ENCODE results near the gene MYO15A.

The MYO15A gene

DNA sequence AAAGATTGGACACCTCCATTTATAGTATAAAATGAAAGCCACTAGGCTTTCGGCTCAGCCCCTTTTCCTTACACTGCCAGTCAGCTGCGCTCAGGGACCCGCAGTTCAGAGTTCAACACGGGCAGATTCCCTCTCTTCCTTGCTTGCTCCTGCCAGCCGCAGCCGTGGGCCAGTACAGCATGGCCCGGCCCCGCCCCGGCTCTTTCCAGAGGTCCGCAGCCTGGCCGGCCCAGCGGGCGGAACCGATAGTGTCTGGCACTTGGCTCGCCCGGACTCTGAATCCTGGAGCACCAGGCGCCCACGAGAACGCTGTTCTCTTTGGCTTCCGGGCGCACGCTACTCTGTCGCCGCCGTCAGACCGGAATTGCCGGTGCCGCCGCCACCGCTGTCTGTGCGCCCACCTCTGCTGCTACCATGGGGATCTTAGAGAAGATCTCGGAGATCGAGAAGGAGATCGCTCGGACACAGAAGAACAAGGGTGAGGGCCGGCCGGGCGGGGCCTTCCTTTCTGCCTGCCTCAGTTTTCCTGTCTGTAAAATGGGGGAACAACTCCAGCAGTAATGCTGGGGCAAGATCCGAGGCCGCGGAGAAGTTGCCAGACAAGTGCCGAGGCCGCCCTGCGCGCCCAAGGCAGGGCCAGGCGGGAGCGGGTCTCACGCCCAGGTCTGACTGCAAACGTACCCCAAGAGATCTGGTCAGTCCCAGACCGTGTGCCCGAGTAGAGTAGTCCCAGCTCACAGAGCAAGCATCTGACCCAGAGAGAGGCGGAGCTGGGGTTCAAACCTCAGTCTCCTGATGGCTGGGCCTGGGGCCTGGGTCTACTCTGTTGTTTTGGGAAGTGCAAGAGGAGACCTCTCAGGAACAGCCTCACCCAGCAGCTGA, 20.7 kb upstream of the MYO15A start, which contains the start of gene DRG2:
Gene DRG2 (plus strand): TSS at position 339 of the 882 bp plus-strand sequence. CDS start 76 bp downstream, at position 415.
- no peaks in the 10 kb centered on the region for H3K27me3 Mint-ChIP-seq
- H3K9me3 Mint-ChIP-seq = no peaks in the 10 kb centered on the region
- H3K4me1 Mint-ChIP-seq (ENCODE audit: low read depth) = peaks cover 25% of the 10 kb centered on the region
- peak within 1 kb of the TSS; percentile 98 for H3K27ac Mint-ChIP-seq
- peak; percentile 96 for DNase-seq
- H3K4me3 Mint-ChIP-seq = peak within 1 kb of the TSS; percentile 99
- peaks cover 42% of the 10 kb centered on the region for H3K36me3 Mint-ChIP-seq (ENCODE audit: low read depth)

DNA sequence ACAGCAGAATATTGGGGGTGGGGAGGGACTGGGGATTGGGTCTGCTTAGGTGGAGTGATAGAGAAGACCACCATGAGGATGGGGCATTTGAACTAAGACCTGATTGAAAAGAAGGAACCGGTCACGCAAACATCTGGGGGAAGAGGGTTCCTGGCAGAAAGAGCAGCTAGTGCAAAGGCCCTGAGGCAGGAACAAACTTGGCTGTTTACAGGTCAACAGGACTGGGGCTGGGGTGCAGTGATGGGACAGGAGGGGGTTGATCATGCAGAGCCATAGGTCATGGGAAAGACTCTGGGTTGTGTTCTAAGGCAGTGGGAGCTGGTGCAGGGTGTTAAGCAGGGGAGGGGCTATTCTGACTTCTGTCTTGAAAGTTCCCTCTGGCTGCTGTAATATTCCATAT, 18.9 kb upstream of the MYO15A start:
- no peaks in the 10 kb centered on the region for H3K9me3 Mint-ChIP-seq
- peaks cover 27% of the 10 kb centered on the region for H3K4me1 Mint-ChIP-seq (ENCODE audit: low read depth)

DNA sequence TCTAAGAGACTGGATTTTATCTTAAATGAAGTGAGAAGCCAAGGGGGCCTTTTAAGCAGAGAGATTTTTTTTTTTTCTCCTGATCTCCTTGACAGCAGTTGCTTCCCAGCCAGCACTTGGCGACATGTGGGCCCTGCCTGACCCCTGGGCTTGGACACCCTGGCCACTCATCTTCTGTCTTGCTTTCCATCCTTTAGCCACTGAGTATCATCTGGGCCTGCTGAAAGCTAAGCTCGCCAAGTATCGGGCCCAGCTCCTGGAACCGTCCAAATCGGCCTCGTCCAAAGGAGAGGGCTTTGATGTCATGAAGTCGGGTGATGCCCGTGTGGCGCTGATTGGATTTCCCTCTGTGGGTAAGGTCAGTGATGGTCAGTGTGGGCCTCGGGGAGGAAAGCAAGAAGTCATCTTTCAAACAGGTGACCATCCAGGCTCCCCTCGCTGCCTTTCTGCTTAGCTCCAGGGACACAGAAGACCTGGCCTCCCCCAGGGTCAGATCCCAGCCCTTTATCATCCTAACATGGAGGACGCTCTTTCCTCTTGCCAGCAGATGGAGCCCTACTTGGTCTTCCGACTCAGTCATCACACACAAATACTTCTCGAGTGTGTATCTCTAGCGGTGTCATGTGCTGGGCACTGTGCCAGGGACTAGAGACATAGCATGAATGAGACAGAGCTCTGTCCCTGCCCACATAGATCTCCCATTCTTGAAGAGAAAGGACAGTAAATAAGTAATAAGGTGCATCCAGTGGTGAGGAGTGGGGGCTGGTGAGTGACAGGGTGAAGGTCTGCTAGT, 14.7 kb upstream of the MYO15A start:
- Mint-ChIP-seq H3K36me3 (ENCODE audit: low read depth) (peaks cover 89% of the 10 kb centered on the region), H3K4me1 (ENCODE audit: low read depth) (peaks cover 21% of the 10 kb centered on the region), H3K27me3 (no peaks in the 10 kb centered on the region), H3K27ac (peak overlapping the region; percentile 23), H3K4me3 (no peak overlapping the region), H3K9me3 (no peaks in the 10 kb centered on the region)
- no peak for DNase-seq

More for the DNA sequence above, 18.9 kb upstream of the MYO15A start:
- Mint-ChIP-seq H3K36me3 (ENCODE audit: low read depth) (peaks cover 60% of the 10 kb centered on the region), H3K27ac (peak overlapping the region; percentile 98), H3K4me3 (peak overlapping the region; percentile 99), H3K27me3 (no peaks in the 10 kb centered on the region)
- no peak for DNase-seq

DNA sequence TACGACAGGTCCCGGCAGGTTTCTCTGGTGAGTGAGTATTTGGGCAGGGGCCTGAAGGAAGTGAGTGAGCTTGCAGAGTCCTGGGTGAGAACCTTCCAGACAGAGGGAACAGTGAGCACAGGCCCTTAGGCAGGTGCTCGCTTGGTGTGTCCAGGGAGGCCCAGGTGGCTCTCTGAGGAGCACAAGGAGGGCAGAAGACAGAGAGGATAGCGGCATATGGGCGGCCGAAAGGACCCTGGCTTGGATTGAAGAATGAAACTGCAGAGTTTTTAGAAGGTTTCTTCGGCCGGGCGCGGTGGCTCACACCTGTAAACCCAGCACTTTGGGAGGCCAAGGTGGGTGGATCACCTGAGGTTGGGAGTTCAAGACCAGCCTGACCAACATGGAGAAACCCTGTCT, 14.1 kb upstream of the MYO15A start:
- Mint-ChIP-seq H3K4me3 (no peak overlapping the region), H3K36me3 (ENCODE audit: low read depth) (peaks cover 90% of the 10 kb centered on the region), H3K27ac (no peak overlapping the region), H3K4me1 (ENCODE audit: low read depth) (peaks cover 16% of the 10 kb centered on the region), H3K9me3 (no peaks in the 10 kb centered on the region), H3K27me3 (no peaks in the 10 kb centered on the region)
- no peak for DNase-seq

DNA sequence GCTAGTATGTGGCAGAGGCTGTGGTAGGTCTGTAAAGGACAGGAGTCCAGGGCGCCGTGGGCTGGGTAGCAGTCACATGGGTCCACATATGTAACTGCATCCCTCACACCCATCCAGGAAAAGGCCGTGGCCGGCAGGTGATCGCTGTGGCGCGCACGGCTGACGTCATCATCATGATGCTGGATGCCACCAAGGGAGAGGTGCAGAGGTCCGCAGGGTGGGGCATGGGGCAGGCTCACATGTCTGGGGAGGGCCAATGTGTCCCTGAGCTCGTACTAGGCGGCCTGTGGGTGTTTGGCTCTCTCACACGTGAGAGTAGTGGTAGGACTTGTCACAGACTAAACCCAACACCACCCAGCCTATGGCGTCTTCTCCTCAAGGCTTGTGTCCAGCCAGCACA, 9.0 kb upstream of the MYO15A start:
- H3K4me1 Mint-ChIP-seq (ENCODE audit: low read depth) = peaks cover 2% of the 10 kb centered on the region

DNA sequence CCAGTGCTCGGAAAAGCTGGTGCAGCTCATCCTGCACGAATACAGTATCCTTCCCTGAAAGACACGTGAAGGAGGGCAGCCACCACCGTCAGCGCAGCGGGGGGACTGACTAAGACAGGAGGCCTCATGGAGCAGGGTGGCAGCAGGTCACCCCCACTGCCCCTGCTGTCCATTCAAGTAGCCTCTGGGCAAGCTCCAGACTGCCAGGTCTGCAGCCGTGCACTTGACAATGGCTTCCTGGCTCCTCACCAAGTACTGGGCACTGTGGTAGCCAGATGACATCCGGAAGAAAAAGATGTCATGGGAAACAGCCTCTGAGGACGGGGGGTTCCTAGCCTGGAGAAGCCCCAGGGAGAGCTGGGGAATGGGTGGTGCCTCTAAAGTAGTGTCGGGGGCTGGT, 7.9 kb upstream of the MYO15A start:
- H3K9me3 Mint-ChIP-seq = no peaks in the 10 kb centered on the region
- peaks cover 98% of the 10 kb centered on the region for H3K36me3 Mint-ChIP-seq (ENCODE audit: low read depth)

More for the DNA sequence above, 9.0 kb upstream of the MYO15A start:
- Mint-ChIP-seq H3K9me3 (no peaks in the 10 kb centered on the region), H3K4me3 (no peak overlapping the region), H3K36me3 (ENCODE audit: low read depth) (peaks cover 96% of the 10 kb centered on the region), H3K27me3 (no peaks in the 10 kb centered on the region), H3K27ac (no peak overlapping the region)
- no peak for DNase-seq

DNA sequence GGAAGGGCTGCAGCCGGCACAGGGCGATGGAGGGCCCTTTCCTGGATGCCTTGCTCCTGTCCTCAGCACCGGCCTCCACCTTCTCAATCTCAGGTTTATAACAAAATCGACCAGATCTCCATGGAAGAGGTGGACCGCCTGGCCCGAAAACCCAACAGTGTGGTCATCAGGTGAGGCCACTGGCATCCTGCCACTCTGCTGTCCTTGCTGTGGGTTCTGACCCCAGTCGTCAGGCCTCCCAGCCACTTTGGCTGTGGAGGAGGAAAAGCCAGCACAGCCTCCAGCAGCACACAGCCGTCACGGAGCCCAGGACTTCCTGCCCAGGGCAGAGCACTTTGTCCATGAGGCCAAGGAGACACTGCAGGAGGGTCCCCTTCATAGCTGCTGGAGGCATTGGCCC, 6.7 kb upstream of the MYO15A start:
- no peak overlapping the region for H3K4me3 Mint-ChIP-seq
- no peaks in the 10 kb centered on the region for H3K4me1 Mint-ChIP-seq (ENCODE audit: low read depth)
- peaks cover 97% of the 10 kb centered on the region for H3K36me3 Mint-ChIP-seq (ENCODE audit: low read depth)
- DNase-seq = no peak
- no peak overlapping the region for H3K27ac Mint-ChIP-seq
- H3K9me3 Mint-ChIP-seq = no peaks in the 10 kb centered on the region
- H3K27me3 Mint-ChIP-seq = no peaks in the 10 kb centered on the region

More for the DNA sequence above, 7.9 kb upstream of the MYO15A start:
- Mint-ChIP-seq H3K4me3 (no peak overlapping the region), H3K27ac (no peak overlapping the region), H3K4me1 (ENCODE audit: low read depth) (peaks cover 2% of the 10 kb centered on the region), H3K27me3 (no peaks in the 10 kb centered on the region)
- no peak for DNase-seq

DNA sequence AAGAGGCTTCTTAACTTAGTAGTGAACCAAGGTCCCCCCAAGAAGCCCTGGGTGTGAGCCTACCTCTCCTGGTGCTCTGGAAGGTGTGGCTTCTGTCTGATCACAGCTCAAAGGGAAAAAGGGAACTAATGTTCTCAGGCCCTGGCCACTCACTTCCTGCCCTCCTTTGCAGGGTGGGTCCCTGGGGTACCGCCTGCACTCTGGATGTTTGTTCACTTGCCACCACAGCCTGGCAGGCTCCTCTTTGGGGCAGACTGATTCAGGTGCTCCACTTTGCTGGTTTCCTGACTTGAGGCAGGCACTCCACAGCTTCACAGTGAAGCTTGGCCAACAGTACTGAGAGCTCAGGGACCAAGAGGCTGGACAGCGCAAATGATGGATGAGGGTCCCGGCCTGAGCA, 5.9 kb upstream of the MYO15A start:
- H3K27ac Mint-ChIP-seq = no peak overlapping the region
- H3K4me1 Mint-ChIP-seq (ENCODE audit: low read depth) = no peaks in the 10 kb centered on the region
- no peaks in the 10 kb centered on the region for H3K27me3 Mint-ChIP-seq
- H3K36me3 Mint-ChIP-seq (ENCODE audit: low read depth) = peaks cover 96% of the 10 kb centered on the region
- no peak overlapping the region for H3K4me3 Mint-ChIP-seq
- no peak for DNase-seq
- no peaks in the 10 kb centered on the region for H3K9me3 Mint-ChIP-seq

DNA sequence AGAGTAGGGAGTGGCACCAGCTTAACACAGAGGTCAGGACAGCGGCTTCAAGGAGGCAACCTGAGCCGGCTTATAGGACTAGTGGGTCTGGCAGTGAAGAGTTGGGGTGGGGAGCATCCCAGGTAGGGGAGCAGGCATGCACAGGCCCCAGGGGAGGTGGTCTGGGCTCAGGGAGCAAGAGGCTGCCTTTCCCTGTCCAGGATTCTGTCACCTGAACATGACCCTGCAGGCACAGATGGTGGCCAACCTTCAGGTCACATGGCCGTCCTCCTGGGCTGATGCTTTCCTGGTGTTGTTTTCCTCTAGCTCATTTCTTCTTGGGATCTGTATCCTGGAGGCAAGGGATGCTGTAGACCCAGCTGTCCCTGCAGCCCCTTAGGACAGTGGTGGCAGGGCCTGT, 3.5 kb upstream of the MYO15A start:
- no peak for DNase-seq
- peaks cover 75% of the 10 kb centered on the region for H3K36me3 Mint-ChIP-seq (ENCODE audit: low read depth)
- no peaks in the 10 kb centered on the region for H3K9me3 Mint-ChIP-seq
- H3K4me1 Mint-ChIP-seq (ENCODE audit: low read depth) = no peaks in the 10 kb centered on the region
- no peak overlapping the region for H3K4me3 Mint-ChIP-seq
- no peaks in the 10 kb centered on the region for H3K27me3 Mint-ChIP-seq
- H3K27ac Mint-ChIP-seq = peak overlapping the region; percentile 52

DNA sequence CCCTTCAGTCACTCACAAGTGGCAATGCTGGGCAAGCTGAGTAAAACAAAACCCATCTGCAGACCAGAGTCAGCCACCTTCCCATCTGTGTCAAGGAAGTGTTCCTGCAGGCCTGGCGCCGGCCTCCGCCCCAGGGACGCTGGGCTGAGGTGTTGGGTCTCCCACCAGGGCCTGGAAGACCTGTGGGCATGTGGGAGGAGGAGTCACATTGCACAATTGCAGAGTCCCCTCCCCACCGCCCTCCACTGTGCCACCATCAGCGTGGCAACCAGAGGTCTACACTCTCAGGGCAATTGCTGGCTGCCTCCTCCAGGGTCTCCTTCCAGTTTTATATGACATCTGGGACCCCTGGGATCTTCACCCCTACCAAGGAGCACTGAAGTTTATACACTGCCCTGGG, 3.0 kb upstream of the MYO15A start:
- DNase-seq = no peak
- Mint-ChIP-seq H3K9me3 (no peaks in the 10 kb centered on the region), H3K36me3 (ENCODE audit: low read depth) (peaks cover 69% of the 10 kb centered on the region), H3K4me3 (no peak overlapping the region), H3K4me1 (ENCODE audit: low read depth) (no peaks in the 10 kb centered on the region), H3K27ac (no peak overlapping the region), H3K27me3 (no peaks in the 10 kb centered on the region)

DNA sequence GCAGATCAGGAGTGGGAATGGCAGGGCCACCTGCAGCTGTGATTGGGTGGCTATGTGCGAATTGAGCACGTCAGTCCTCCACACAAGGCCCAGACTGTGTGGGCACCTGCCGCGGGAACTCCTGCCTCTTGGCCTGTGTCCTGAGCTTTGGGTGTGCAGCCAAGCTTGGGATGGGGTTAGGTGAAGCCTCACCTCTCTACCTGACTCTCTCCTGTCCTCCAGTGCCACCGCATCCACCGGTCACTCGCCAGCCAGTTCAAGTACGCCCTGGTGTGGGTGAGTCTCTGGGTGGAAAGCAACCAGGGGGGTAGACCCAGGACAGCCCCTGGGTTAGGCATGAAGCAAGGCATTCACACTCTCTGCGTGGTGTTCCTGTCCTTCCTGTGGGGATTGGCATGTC, 2.3 kb upstream of the MYO15A start:
- Mint-ChIP-seq H3K27me3 (no peaks in the 10 kb centered on the region), H3K9me3 (no peaks in the 10 kb centered on the region), H3K4me3 (no peak overlapping the region), H3K36me3 (ENCODE audit: low read depth) (peaks cover 63% of the 10 kb centered on the region), H3K27ac (no peak overlapping the region), H3K4me1 (ENCODE audit: low read depth) (no peaks in the 10 kb centered on the region)
- no peak for DNase-seq

DNA sequence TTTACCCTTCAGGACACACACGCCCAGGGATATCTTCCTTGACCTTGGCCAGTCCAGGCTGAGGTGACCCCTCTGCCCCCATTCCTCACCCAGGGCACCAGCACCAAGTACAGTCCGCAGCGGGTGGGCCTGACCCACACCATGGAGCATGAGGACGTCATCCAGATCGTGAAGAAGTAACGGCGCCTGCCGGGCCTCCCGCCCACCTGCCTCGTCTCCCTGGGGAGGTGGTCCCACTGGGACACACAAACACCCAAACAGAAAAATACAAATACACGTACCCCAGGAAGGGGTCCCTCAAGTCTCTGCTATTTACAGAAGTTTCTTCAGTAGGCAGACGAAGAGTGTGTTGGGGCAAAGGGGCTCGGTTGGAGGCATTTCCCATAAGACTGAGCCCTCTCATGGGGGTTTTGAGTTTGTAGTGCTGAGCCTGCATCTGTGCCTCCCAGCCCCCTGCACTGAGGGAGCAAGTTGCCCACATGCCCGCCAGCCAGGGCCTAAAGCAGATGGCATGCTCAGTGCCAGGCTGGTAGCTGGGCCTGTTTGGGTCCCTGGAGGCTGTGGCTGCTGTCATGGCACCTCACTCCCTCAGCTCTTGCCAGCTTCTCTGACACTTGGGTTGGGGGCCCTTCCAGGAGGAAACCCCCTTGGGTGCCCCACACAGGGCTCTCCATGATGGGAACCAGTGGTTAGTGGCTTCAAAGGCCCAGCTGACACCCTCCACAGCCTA, 1.3 kb upstream of the MYO15A start:
- H3K9me3 Mint-ChIP-seq = no peaks in the 10 kb centered on the region
- no peak overlapping the region for H3K4me3 Mint-ChIP-seq
- peaks cover 53% of the 10 kb centered on the region for H3K36me3 Mint-ChIP-seq (ENCODE audit: low read depth)
- no peak for DNase-seq
- H3K27ac Mint-ChIP-seq = peak overlapping the region; percentile 18
- no peaks in the 10 kb centered on the region for H3K4me1 Mint-ChIP-seq (ENCODE audit: low read depth)
- no peaks in the 10 kb centered on the region for H3K27me3 Mint-ChIP-seq

DNA sequence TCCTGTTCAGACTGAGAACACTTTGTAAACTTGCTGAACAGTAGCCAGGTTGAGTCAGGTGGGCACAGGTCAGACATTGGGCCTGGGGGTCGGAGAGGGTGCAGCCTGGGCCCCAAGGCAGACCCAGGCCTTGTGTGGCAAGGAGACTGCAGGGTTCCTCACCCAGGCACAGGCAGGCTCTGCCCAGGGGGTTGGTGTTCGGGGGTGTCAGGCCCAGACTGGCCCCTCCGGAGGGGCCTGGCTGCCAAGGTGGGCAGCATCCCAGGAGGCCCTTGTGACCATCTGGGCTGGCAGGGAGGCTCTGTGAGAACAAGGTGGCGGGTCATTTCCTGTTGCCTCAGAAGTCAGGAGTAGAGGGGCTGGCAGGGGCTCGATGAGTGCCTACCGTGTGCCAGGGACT, 585 bp upstream of the MYO15A start:
- peaks cover 48% of the 10 kb centered on the region for H3K36me3 Mint-ChIP-seq (ENCODE audit: low read depth)

DNA sequence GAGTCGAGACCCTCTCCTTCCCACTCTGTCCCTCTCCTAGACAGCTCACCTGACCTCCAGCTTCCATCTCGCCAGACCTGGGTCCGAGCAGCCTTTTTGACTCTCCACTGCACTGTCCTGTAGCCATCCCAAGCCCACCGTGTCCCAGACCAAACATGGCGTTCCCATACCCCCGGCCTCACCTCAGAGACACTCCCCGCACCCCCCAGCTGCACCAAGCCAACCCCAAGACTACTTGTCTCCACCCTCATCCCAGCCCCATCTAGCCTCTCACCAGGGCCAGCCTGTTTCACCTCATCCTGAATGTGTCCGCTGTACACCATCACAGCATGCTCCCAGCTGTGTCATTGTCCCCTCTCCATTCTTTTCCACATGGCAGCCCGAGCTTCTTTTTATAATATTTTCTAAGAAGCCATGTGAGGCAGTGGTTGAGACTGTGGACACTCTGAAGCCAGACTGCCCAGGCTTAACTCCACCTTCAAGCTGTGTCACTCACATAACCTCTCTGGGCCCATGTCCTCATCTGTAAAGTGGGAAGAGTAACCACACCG, 1.5 kb downstream of the MYO15A start:
- Mint-ChIP-seq H3K9me3 (no peaks in the 10 kb centered on the region), H3K27me3 (no peaks in the 10 kb centered on the region), H3K4me3 (no peak overlapping the region), H3K27ac (no peak overlapping the region), H3K4me1 (ENCODE audit: low read depth) (no peaks in the 10 kb centered on the region), H3K36me3 (ENCODE audit: low read depth) (peaks cover 27% of the 10 kb centered on the region)
- no peak for DNase-seq

More for the DNA sequence above, 585 bp upstream of the MYO15A start:
- Mint-ChIP-seq H3K4me3 (no peak overlapping the region), H3K4me1 (ENCODE audit: low read depth) (no peaks in the 10 kb centered on the region), H3K9me3 (no peaks in the 10 kb centered on the region), H3K27ac (no peak overlapping the region), H3K27me3 (no peaks in the 10 kb centered on the region)
- DNase-seq = no peak

Measured in activated T-cell treated with anti-CD3 and anti-CD28 coated beads, Interleukin-2, amount 50 U/mL, for 24 hours (primary cell).